GM19193 (cell line): Measurements from ENCODE around the gene FOXC1.

Source experiments
- POLR2A ChIP-seq: IDR thresholded peaks from 4 replicates; pipeline ENCODE4 v1.6.1; 2011; ENCODE audit not compliant: insufficient read depth, insufficient read length; ENCODE audit errors: extremely low read depth

FOXC1 gene

DNA sequence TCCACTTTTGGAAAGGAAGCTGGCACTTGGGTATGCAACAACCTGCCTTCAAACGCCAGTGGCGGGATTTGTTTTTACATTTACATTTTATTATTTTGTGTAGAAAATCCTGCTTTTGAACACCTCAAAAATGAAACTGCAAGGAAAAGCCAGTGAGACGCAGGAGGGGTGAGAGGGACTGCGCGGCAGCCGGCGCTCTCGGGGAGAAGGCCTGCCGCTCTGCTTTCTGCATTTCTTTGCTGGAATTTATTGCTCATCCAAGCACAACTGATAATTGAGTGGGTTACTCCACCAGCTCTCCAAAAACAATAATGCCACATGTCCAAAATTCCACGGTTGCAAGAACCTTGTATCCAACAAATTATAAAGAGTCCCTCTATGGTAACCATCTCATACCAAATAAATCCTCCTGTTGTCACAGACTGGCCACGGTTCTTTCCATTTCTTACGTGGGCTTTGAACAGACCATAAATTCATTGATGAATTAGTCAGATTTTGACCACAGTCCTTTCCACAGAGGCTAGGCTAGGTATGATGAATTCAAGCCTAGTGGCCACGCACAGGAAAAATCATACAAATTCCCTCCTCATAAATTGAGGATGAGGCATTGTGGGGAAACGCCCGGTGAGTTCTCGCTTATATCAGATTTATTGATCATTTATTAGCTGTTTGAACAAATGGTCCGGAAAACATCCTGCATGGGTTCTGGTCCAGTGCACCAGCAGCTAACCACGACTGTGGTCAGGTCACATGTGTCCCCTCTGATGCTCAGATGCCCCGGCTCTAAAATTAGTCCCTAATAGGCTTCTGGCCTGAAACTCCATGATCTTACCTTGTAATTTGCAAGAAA lies 31.6 kb upstream of the FOXC1 start:
- TF ChIP-seq POLR2A = no peak

DNA sequence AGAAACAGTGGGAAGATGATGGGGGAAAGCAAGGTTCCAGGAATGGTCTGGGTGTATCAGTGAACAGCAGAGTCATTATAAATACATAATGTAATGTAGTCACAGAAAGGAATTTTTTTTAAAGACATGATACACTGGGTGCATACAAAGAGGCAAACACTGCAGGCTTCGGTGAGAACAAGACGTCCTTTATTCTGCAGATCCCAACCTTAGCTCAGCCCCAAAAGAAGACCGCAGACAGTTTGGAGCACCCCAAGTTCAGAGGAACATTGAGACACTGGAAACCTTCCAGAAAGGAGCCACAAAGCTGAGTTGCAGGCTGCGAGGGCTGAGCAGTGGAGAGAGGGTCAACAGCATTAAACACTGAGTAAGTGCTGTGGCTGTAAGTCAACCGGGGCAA lies 30.6 kb upstream of the FOXC1 start:
- no peak for TF ChIP-seq POLR2A

DNA sequence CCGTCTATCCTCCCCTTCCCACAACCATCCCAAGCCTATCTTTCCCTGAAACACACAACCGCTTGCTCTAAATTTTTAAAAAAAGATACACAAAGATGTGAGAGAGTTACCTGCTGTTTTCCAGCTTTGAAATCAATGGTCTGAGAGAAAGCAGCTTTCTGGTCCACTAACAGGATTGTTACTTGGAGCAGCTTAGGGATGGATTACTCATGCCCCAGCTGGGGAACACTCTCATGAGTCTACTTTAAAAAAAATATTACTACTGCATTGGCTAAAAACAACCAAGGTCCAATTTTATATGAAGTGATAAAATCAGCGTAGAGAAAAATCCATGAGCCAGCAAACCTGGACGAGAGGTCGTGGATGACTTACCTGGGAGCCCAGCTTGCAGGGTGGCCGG lies 29.6 kb upstream of the FOXC1 start:
- TF ChIP-seq POLR2A = no peak

DNA sequence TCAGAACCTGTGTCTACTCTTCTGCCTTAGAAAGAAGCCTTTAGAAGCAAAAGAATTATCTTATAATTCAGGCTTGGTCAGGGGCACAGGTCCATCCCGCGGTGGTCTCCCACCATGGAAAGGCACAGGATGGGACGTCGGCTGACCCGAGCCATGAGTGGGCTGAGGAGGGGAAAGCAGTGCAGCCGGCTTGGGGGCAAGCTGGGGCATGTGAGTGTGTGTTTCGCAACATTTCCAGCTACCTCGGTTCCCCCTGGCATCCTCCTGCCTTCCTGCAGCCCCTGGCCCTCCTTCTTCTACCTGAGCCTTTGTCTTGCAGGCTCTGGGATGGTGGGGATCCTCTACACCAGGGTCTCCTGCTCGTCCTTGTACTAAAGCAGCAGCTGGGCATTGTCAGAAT lies 29.1 kb upstream of the FOXC1 start:
- TF ChIP-seq POLR2A = no peak

DNA sequence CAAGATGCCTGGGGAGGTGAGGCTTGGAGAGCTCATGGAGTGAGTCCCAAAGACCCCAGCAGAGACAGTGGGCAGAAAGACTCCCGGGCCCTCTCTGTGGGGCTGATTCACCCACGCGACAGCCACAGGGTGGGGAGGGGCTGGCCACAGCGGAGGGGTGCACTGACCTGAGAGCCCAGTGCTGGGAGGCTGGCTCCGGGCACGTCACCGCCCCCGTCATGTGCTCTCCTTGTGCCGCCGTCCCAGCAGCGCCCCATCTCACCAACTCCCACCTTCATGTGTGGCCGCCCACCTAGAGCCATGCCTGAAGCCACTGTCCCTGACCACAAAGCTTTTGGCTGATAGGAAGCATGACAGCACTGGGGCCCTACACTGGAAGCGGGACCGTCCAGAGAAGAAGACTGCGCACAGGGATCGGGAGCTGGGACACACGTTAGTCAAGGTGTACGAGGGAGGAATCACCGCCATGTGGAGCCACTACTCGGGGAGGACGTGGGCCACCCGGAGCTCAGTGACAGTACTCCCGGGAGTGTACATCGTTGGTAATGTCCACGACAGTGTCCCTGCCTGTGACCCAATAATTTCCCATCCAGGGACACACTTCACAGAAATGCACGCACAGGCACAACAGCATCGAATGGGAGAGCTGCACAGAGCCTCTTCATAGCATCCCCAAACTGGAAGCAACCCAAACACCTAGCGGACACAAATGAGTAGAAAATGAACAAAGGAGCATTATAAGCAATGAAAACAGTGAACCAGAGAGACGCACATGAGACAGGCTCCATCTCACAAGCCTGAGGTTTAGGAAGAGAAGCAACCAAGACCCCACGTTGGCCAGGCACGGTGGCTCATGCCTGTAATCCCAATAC lies 28.4 kb upstream of the FOXC1 start:
- TF ChIP-seq POLR2A = no peak

DNA sequence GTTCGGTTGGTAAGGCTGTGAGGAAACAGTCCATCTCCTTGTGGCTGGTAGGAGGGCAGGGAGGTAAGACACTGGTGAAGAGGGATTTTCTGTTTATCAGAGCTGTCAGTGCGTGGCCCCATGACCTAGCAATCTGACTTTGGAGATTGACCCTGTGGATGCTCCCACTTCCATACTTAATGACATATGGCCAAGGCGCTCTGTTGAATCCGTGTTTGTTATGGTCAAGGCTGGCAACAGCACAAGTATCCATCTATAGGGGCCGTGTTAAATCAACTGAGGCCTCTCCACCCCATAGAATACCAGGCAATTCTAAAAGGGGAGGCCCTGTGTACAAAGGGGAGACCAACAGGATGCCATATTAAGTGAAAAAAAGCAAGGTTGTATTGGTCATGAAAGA lies 25.6 kb upstream of the FOXC1 start:
- TF ChIP-seq POLR2A = no peak

DNA sequence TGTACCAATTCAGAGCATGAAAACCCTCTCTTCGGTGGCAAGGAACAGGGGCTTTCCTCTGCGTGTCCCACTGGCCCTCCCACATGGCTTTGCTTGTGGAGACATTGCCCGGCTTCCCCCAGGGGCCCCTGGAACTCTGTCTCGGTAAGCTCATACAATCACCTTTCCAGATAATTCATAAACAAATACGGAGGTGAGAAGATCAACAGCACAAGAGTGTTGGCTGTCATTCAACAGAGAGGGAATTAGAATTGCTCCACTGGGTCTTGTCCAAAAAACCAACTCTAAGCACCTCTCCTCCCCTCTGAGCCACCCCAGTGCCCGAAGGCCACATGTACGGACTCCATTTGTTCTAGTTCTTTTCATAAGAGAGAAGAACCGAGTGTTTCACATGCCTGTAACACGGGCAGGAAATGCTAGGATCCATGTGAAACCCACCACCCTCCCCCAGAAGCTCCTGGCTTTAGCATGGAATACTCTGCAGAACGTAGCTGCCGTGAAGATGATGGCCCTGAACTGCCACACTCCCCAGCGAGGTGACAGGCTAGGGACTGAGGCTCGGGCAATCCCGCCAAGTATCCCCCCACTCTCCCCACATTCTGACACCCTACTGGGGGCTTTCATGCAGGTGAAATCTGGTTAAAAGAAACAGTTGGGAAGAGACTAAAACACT lies 24.6 kb upstream of the FOXC1 start:
- TF ChIP-seq POLR2A = no peak

- no peak for TF ChIP-seq POLR2A
Observed at GRCh38 chr6:1585669-1586049, 24.1 kb upstream of the FOXC1 start.

DNA sequence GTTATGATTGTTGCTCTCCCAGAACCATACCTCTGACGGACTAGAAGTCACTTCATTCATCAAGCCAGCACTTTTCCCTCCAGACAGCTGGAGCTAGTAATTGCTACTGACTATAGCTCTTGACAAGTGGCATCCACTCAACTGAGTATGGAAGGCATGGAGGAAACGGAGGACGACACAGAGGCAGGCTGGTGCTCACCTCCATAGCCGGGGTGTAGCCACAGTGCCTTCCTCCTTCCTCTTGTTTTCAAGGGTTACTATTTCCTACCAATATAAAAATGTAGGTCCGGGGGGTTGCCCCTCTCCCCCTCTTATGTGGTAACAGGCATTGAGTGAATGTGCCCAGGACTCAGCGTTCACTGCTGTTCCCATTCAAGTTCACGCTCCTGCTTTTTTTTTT lies 23.5 kb upstream of the FOXC1 start:
- TF ChIP-seq POLR2A = no peak

DNA sequence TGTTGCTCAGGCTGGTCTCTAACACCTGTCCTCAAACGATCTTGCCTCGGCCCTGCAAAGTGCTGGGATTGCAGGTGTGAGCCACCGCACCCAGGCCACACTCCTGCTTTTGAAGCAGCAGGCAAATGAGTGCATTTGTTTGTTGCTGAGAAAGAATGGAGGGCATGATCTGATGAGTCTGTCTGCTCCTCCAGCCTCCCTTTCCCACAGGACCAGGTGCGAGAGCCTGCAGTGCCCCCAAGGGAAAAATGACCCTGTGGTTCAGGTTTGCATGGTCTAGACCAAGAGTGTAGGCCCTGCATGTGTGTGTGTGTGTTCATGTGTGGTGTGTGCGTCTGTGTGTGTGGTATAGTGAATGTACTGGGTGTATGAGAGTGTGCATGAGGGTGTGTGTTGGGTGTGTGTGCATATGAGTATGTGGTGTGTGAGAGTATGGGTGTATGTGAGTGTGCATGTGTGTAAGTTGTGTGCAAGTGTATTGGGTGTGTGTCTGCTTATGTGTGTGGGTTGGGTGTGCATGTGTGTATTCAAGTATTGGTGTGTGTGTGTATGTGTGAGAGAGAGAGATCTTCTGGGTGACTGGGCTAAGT lies 22.8 kb upstream of the FOXC1 start:
- no peak for TF ChIP-seq POLR2A

GRCh38 chr6:1587546-1587945 lies 22.2 kb upstream of the FOXC1 start:
- TF ChIP-seq POLR2A = no peak

- no peak for TF ChIP-seq POLR2A
Observed at GRCh38 chr6:1587977-1588376, 21.7 kb upstream of the FOXC1 start.

- TF ChIP-seq POLR2A = no peak
Observed at GRCh38 chr6:1589208-1589607, 20.5 kb upstream of the FOXC1 start.

- TF ChIP-seq POLR2A = no peak
Observed at GRCh38 chr6:1590580-1590979, 19.1 kb upstream of the FOXC1 start.

DNA sequence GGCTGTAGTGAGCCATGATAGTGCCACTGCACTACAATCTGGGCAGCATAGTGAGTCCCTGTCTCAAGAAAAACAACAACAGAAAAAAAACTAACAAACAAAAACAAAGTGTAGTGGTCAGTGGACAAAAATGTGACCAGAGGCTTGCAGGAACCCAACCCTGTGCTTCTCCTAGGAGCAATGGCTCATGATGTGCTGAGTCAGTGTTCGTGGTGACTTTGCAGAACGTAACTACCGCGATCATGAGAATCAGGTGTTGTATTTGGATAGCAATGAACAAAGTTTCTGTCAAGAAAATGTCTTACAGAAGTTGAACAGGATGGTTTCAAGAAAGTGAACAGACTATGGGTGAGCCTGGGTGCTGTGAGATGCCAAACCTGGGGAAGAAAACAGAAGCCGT lies 18.5 kb upstream of the FOXC1 start:
- no peak for TF ChIP-seq POLR2A
